WTC11 (cell line): Measurements from ENCODE around the gene RAB24.

Source experiments
- FOXJ3 ChIP-seq: sonication (generic); formaldehyde crosslinking; IDR thresholded peaks from 2 replicates; pipeline ENCODE4 v1.9.0; 2021; ENCODE audit warnings: missing genetic modification reagents, mild to moderate bottlenecking, borderline replicate concordance
- FOXP1 ChIP-seq: sonication (generic); formaldehyde crosslinking; IDR thresholded peaks from 2 replicates; pipeline ENCODE4 v1.8.0; 2022; ENCODE audit warnings: missing genetic modification reagents, mild to moderate bottlenecking, moderate library complexity, borderline replicate concordance
- IRF2 ChIP-seq: sonication (generic); formaldehyde crosslinking; IDR thresholded peaks from 2 replicates; pipeline ENCODE4 v1.8.0; 2022; ENCODE audit warnings: low read depth, missing genetic modification reagents, borderline replicate concordance
- JUN ChIP-seq: sonication (generic); formaldehyde crosslinking; IDR thresholded peaks from 2 replicates; pipeline ENCODE4 v1.8.0; 2023; ENCODE audit warnings: mild to moderate bottlenecking, missing genetic modification reagents
- SMAD3 ChIP-seq: sonication (generic); formaldehyde crosslinking; IDR thresholded peaks from 2 replicates; pipeline ENCODE4 v1.8.0; 2022; ENCODE audit warnings: missing genetic modification reagents, mild to moderate bottlenecking, borderline replicate concordance
- TF ChIP-seq, protein P1 (sequence below): sonication (generic); formaldehyde crosslinking; IDR thresholded peaks from 2 replicates; pipeline ENCODE4 v1.8.0; 2022; ENCODE audit warnings: mild to moderate bottlenecking, missing genetic modification reagents

DNA sequence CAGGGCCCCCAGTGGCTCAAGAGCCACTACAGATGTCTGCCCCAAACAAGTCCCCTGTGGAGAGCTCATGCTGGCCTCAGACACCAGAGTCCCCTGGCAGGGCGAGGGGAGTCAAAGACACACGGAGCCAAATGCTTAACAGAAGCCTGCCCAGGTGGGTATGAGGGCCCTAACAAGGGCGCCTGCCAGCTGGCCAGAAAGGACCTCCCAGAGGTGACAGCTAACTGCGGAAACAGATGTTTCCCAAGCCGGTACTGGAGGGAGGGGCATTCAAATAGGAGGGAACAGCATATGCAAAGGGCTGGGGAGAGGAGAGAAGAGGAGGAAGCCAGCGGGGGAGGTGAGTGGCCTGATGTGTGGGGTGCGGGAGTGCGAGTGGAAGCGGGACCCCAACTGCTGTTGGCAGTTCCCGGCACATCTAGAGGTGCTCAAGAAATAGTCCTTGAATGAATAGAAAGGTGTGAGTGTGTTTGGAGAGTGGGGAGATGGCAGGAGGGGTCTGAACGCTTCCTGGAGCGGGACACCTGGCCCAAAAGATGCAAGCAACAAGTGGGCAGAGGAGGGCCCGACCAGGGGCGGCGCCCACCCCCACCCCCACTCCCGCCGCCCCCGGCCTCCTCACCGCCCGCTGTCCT, 7.4 kb upstream of the RAB24 start:
- no peak for TF ChIP-seq SMAD3 (CRISPR knock-in tag)
- TF ChIP-seq FOXJ3, result no peak
- TF ChIP-seq FOXP1 (CRISPR knock-in tag), result no peak
- TF ChIP-seq JUN (CRISPR knock-in tag), result no peak
- TF ChIP-seq IRF2 (CRISPR knock-in tag), result no peak
- TF ChIP-seq, protein P1, sequence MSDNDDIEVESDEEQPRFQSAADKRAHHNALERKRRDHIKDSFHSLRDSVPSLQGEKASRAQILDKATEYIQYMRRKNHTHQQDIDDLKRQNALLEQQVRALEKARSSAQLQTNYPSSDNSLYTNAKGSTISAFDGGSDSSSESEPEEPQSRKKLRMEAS (CRISPR knock-in tag), result no peak
